Muscle of arm (tissue), 14 donors: Measurements from ENCODE around the gene CACUL1. TPM values are rescaled to one million over a fixed set of nuclear protein-coding genes. Genes with fewer than 3 reads are reported as not detected.
A peak's percentile ranks its signal among the peaks of the same experiment; 100 is the strongest.
"Not testable (repeated sequence)": the region's sequence is repeated elsewhere in the genome, so short reads cannot be mapped to it uniquely, and the experiment has no call there.

Experiments
- DNase-seq: peaks from one replicate; pipeline ENCODE4 v3.0.0-alpha.2; 2013
- long read RNA-seq, 11 donors: transcript quantifications; one replicate each; lab custom pipeline, GENCODE V29; 2026
- polyA plus RNA-seq, 12 donors: library from polyadenylated mRNA; unstranded; fragments of 120-200 nt; gene quantifications; one replicate each; pipeline ENCODE4 v1.2.1, GENCODE V29; 2013; ENCODE audit not compliant: insufficient read length in 12 of 12

Gene CACUL1
- 10 to 100 TPM; 16.3 to 96.0 (median 25.9) TPM for polyA plus RNA-seq
- long read RNA-seq, donor 1, full-length matches to known transcripts = 7 of 7 reads
- long read RNA-seq, donor 1, partial matches to known transcripts = 0 of 7 reads
- long read RNA-seq, donor 1, other reads (novel, unspliced or antisense) = 0 of 7 reads
- long read RNA-seq, donor 2, full-length matches to known transcripts = 10 of 10 reads
- long read RNA-seq, donor 2, partial matches to known transcripts = 0 of 10 reads
- long read RNA-seq, donor 2, other reads (novel, unspliced or antisense) = 0 of 10 reads
- long read RNA-seq, donor 3, partial matches to known transcripts = 0 of 2 reads
- long read RNA-seq, donor 3, other reads (novel, unspliced or antisense) = 0 of 2 reads
- long read RNA-seq, donor 4, full-length matches to known transcripts = 3 of 3 reads
- long read RNA-seq, donor 4, partial matches to known transcripts = 0 of 3 reads
- long read RNA-seq, donor 4, other reads (novel, unspliced or antisense) = 0 of 3 reads
- long read RNA-seq, donor 5 = 0 reads
- long read RNA-seq, donor 6, full-length matches to known transcripts = 5 of 5 reads
- long read RNA-seq, donor 6, partial matches to known transcripts = 0 of 5 reads
- long read RNA-seq, donor 6, other reads (novel, unspliced or antisense) = 0 of 5 reads
- long read RNA-seq, donor 7, full-length matches to known transcripts = 4 of 4 reads
- long read RNA-seq, donor 7, partial matches to known transcripts = 0 of 4 reads
- long read RNA-seq, donor 7, other reads (novel, unspliced or antisense) = 0 of 4 reads
- long read RNA-seq, donor 8, full-length matches to known transcripts = 8 of 8 reads
- long read RNA-seq, donor 8, partial matches to known transcripts = 0 of 8 reads
- long read RNA-seq, donor 8, other reads (novel, unspliced or antisense) = 0 of 8 reads
- long read RNA-seq, donor 9, full-length matches to known transcripts = 10 of 10 reads
- long read RNA-seq, donor 9, partial matches to known transcripts = 0 of 10 reads
- long read RNA-seq, donor 9, other reads (novel, unspliced or antisense) = 0 of 10 reads
- long read RNA-seq, donor 10, full-length matches to known transcripts = 12 of 17 reads
- long read RNA-seq, donor 10, partial matches to known transcripts = 5 of 17 reads
- long read RNA-seq, donor 10, other reads (novel, unspliced or antisense) = 0 of 17 reads
- long read RNA-seq, donor 11, full-length matches to known transcripts = 9 of 9 reads
- long read RNA-seq, donor 11, partial matches to known transcripts = 0 of 9 reads
- long read RNA-seq, donor 11, other reads (novel, unspliced or antisense) = 0 of 9 reads

DNA sequence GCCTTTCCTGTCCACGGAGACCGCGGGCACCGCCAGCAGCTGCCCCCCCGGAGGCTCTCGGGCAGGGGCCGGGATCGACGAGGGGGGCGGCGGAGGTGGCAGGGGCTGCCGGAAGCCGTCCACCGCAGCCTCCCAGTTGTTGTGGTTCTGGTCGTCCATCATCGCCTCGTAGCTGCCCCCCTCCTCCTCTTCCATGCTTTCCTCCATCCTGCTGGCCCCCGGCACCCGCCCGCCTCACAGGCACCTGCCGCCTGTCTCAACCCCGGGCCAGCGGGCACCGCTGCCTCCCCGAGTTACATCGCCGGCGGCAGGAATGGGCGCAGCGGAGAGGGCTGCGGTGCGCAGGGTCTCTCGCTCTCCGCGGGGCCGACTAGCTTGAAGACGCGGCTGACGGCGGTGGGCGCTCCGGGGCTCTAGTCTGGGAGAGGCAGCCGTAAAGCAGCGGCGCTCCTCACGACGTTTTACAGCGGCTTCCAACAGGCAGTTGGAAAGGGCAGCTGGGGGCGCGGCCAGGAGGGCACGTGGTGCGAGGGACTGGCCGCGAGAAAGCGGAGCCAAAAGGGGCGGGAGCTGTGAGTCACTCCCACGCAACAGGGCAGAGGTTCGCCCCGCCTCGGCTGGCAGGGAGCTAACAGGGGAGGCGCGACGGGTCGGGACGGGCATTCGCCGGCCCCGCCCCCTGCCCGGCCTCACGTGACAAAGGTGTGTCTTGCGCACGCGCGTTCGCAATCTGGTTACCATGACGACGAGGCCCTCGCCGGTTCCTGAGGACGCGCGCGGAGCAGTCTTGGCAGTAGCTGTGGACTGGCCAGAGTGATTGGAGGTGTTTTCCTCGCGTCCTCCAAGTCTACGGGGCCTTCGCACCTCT lies at the start of gene CACUL1:
CACUL1 (minus strand) TSS at position 415 of the 868 bp plus-strand sequence; CDS start at position 207, 208 bp downstream.
- peak; percentile 100 for DNase-seq

DNA sequence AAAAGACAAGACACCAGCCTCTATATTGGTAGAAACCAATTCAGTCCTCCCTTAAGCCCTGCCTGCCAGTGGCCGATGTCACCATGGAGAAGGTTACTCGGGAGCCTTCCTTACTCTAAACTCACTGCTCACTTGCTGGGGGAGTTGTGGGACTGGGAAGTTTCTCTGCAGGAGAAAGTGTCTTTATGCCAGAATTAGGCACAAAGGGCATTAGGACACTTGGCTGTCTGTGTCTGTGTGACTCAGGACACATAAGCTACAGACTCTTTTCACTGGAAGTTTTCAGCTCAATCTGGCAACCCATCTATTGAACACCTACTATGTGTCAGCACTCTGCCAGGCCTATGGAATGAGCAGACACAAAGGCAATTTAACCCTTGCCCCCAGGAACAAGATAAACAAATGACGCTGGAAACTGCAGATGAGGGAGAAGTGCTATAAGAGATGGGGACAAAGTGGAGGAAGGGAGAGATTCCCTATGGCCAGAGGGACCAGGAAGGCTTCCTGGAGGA lies 49.5 kb upstream of the CACUL1 start:
- DNase-seq = no peak

DNA sequence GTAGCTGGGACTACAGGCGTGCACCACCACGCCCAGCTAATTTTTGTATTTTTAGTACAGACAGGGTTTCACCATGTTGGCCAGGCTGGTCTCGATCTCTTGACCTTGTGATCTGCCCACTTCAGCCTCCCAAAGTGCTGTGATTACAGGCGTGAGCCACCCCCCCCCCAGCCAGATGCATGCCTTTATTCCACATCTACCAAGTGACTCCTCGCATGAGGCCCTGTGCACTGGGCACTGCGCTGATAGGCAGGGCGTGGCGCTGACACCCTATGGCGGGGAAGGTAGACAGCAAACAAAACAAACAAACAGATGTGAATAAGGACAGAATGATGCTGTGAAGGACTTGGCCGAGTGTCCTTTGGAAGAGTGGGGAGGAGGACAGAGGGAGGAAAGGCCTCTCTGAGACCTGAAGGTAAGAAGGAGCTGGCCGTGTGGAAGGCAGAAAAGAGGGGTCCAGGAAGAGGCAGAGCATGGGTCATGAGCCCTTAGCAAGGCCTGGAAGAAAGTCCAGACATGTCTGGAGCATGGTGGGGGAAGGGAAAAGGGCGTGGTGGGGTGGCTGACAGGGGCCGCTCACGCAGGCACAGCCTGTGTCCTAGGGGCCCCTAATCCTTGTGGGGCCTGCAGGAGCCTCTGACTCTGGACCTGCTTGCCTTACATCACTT lies 47.5 kb upstream of the CACUL1 start:
- no peak for DNase-seq

DNA sequence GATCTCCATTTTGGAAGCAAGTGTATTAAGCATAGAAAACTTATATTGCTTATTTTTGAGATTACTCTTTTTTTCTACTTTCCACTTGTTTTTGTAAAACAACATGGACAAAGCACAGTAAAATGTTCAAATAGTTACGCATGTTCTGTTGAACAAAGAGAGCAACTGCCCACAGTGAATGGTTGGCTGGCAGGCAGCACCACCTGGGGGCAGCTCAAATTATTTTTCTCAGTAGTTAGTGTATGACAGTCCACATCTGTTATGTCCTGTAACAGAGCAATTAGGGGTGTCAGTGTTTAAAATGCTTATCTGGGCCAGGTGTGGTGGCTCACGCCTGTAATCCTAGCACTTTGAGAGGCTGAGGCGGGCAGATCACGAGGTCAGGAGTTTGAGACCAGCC lies 46.1 kb upstream of the CACUL1 start:
- DNase-seq = no peak

DNA sequence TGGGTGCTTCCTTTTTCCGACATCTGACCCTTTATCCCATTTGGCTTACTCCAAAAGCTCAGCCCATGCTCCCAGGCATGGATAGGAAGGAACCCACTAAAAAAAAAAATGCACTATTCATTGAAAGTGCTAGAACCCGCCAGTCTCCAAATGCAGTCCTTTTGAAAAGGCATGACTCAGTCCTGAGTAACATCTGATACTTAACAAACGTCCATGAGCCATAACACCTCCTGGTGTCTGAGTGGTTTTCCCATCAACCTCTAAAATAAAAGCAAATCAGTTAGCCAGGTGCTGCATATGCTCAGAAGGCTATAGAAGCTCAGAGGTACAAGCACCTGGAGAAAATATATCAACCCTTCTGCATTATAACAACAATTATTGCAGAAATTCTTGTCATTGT lies 45.0 kb upstream of the CACUL1 start:
- no peak for DNase-seq

DNA sequence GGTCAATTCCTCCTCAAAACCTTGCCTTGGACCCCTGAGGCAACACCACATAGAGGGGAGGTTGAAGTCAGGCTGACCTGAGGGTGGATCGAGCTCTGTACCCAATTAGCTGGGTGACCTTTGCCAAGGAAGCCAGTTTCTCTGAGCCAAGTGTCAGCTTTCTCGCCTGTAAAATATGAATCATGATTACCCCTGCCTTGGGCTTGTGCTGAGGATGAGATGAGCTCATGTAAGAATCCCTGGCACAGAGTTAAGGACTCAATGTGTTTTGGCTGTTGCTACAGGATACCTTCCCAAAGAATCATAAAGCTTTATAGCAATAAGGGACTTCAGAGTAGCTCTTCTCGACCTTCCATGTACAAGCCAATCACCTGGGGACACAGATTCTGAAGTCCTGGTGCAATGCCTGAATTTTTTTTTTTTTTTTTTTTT lies 43.5 kb upstream of the CACUL1 start:
- DNase-seq = peak; percentile 70

DNA sequence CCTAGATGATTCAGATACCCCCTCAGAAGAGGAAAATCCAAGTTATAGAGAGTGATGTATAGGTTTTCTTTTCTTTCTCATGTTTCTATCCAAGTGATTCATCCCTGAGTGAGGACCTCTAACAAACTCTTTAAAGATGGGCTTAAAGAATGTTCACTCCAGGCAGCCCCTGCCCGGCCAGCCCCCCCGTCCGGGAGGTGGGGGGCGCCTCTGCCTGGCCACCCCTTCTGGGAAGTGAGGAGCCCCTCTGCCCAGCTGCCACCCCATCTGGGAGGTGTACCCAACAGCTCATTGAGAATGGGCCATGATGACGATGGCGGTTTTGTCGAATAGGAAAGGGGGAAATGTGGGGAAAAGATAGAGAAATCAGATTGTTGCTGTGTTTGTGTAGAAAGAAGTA lies 40.2 kb upstream of the CACUL1 start:
- not testable (repeated sequence) for DNase-seq

DNA sequence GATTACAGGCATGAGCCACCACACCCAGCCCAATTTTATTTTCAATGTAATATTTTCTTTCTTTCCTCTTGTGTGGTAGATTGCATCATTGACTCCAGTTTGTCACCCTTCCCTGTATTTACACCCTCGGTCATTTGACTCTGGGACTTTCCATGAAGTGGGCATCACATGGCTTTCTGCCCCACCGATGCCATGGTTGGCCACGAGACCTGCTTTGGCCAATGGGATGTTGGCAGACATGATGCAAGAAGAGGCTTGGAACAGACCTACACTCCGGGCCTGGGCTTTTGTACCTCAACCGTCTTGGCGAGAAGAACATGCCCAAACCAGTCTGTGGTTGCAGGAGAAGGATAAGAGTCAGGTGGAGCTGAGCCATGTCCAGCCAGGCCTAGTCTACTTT lies 38.8 kb upstream of the CACUL1 start:
- no peak for DNase-seq

DNA sequence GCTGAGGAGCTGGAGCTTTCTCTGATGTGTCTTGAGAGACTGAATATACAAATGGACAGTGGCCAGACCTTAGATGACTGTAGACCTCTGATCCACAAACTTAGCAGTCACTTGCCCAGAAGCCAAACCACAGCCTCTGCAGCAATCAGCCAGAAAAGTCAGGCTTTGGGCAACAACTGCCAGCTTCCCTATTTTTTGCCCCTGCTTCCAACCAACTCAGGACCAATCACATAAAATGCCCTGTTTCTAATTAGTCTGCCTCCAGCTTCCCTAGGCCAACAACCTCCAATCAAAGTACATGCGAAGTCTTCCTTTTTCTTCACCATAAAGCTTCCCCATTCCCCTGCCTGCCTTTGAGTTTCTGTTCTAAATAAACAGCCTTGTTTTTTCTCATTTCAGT lies 37.8 kb upstream of the CACUL1 start:
- no peak for DNase-seq

DNA sequence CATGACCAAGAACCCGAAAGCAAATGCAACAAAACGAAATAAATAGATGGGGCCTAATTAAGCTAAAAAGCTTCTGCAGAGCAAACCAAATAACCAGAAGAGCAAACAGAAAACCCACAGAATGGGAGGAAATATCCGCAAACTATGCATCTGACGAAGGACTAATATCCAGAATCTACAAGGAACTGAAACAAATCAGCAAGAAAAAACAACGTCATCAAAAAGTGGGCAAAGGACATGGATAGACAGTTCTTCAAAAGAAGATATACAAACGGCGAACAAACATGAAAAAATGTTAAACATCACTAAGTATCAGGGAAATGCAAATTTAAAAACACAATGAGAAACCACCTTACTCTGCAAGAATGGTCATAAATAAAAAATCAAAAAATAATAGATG lies 35.3 kb upstream of the CACUL1 start:
- no peak for DNase-seq

DNA sequence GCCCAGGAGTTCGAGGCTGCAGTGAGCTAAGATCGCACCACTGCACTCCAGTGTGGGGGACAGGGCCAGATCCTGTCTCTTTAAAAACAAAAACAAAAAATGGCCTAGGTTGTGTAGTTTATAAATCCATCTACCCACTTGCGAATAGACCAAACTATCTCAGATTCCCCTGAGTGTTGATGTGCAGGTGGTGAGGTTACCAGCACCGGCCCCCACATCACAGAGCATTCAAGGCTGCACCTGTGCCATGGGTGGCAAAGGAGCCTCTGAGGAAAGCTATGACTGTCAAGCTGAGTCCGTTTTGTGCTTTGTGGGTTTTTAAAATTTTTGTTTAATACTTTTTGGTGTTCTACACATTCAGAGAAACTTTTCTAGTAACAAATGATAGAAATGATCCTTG lies 30.8 kb upstream of the CACUL1 start:
- DNase-seq = no peak

DNA sequence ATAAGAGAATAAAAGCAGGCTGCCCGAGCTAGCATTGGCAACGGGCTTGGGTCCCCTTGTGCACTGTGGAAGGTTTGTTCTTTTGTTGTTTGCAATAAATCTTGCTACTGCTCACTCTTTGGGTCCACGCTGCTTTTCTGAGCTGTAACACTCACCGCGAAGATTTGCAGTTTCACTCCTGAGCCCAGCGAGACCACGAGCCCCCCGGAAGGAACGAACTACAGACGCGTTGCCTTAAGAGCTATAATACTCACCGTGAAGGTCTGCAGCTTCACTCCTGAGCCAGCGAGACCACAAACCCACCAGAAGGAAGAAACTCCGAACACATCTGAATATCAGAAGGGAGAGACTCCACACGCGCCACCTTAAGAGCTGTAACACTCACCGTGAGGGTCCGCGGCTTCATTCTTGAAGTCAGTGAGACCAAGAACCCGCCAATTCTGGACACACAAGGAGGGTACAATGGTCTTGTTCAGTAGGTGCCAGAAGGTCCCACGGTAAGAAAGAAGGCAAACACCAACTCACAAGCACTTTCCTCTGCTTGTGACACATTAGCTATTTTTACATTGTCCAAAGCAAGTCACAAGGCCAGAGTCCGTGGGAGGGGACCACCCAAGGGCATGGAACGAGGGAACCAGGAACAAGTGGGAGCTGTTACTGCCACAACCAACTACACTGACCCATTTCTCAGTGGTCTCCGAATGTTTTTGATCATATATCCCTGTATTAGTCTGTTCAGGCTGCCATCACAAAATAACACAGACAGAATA lies 29.2 kb upstream of the CACUL1 start:
- no peak for DNase-seq

DNA sequence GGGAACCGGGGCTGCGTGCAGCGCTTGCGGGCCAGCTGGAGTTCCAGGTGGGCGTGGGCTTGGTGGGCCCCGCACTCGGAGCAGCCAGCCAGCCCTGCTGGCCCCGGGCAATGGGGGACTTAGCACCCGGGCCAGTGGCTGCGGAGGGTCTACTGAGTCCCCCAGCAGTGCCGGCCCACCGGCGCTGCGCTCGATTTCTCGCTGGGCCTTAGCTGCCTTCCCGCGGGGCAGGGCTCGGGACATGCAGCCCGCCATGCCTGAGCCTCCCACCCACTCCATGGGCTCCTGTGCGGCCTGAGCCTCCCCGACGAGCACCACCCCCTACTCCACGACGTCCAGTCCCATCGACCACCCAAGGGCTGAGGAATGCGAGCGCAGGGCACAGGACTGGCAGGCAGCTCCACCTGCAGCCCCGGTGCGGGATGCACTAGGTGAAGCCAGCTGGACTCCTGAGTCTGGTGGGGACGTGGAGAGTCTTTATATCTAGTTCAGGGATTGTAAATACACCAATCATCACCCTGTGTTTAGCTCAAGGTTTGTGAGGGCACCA lies 28.2 kb upstream of the CACUL1 start:
- DNase-seq = not testable (repeated sequence)

DNA sequence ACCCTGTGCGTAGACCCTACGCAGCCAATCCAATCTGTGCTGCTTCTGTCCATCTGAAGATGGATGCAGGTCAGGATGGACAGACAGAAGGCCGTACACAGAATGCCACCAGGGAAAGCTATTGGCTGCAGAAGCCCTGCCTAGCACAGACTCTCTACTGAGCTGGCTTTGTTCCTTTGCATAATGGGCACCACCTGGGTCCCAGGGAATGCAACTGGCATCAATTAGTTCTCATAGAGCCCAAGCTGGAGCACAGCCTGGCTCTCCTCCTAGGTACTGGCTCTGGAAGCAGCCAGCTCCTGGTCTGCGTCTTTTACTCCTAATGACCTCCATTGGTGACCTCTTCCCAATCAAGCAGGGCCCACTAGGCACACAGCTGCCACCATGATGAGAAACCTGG lies 26.8 kb upstream of the CACUL1 start:
- DNase-seq = no peak

DNA sequence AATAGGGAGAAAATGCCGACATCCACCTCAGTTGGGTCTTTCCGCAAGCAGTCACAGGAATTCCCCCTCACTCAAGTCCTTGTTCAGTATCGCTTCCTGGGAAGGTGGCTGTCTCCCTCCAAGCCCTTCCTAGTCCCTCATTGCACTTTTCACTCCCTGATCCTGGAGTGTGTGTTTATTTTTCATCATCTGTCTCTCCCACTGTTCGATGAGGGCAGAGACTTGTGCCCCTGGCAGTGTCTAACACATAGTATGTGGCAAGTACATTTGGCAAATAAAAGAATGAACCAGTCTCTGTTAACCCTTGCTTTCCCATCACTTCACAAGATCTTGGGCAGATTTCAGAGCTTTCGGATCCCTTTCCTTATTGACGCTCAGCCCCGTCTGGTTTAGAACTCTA lies 24.0 kb upstream of the CACUL1 start:
- DNase-seq = no peak

DNA sequence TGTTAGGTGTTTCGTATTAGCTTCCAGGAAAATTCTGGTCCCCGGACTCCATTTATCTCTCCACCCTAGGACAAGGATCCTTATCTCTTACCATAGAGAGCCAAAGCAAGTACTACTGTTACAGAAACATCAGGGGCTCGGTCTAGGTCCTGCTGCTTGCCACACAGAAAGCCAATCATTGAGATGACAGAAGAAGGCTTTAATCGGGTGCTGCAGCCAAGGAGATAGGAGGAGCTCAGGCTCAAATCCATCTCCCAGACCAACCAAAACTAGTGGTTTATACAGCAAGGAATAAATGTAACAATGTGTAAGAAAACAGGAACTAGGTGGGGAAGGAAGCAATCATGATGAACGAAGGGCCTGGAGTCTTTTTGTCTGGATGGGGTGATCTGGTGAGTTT lies 22.2 kb upstream of the CACUL1 start:
- DNase-seq = no peak

DNA sequence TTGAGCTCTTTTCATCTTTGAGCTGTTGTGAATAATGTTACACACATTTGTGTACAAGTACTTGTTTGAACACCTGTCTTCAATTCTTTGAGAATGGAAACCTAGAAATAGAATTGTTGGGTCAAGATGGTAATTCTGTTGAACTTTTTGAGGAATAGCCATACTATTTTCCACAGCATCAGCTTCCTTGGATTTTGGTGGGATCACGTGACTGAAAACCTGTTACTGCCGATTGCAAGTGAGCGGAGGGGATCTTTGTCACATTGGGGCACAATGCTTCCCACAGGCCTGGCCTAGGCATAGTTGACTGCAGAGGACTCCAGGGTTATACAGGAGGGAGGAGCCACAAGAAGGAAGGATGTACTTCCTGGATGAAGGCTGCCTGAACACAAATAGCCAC lies 21.3 kb upstream of the CACUL1 start:
- no peak for DNase-seq

DNA sequence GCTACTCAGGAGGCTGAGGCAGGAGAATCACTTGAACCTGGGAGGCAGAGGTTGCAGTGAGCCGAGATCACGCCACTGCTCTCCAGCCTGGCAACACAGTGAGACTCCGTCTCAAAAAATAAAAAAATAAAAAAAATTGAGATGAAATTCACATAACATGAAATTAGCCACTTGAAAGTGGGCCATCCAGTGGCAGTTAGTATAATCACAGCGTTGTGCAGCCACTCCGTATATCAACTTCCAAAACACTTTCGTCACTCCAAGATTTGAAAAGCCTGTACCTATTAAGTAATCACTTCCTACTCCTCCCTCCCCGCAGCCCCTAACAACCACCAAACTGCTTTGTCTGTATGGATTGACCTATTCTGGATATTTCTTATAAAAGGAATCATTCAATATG lies 20.7 kb upstream of the CACUL1 start:
- DNase-seq = no peak

DNA sequence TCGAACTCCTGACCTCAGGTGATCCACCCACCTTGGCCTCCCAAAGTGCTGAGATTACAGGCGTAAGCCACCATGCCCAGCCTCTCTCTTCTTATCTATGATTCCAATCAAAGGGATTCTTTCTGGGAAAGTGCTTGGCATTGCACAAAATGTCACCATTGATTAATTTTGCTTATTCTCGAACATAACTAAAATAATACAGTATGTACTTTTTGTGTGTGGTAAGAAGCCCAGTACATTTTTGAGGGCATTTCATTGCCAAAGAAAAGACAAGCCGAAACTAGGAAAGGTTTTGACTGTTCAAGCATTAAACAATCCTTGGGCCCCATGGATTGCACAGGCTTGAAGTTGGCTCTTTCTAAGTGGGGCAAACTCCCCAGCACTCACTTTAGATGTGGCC lies 18.3 kb upstream of the CACUL1 start:
- DNase-seq = no peak
